HepG2 (cell line): ENCODE measurements around the gene SEMA4C. TPM values are rescaled to one million over a fixed set of nuclear protein-coding genes. Genes with fewer than 3 reads are reported as not detected.

Source experiments
- BCL6 ChIP-seq: IDR thresholded peaks from 2 replicates; pipeline ENCODE4 v1.6.1; 2016; ENCODE audit warnings: missing genetic modification reagents, missing compliant biosample characterization
- ETS1 ChIP-seq: sonication (generic); formaldehyde crosslinking; IDR thresholded peaks from 2 replicates; pipeline ENCODE4 v1.4.0; 2020; ENCODE audit warnings: missing genetic modification reagents
- FUBP1 ChIP-seq: sonication (generic); formaldehyde crosslinking; IDR thresholded peaks from 2 replicates; pipeline ENCODE4 v1.5.1; 2020; ENCODE audit warnings: missing genetic modification reagents, mild to moderate bottlenecking, borderline replicate concordance
- GABPB1 ChIP-seq: IDR thresholded peaks from 2 replicates; pipeline ENCODE4 v1.6.1; 2016; ENCODE audit warnings: mild to moderate bottlenecking, missing genetic modification reagents, moderate library complexity, missing compliant biosample characterization
- ISX ChIP-seq: sonication (generic); formaldehyde crosslinking; conservative IDR thresholded peaks from 2 replicates; pipeline ENCODE4 v1.5.0; 2020; ENCODE audit warnings: missing genetic modification reagents
- MXI1 ChIP-seq: IDR thresholded peaks from 3 replicates; pipeline ENCODE4 v1.6.1; 2012; ENCODE audit warnings: low read depth, low read length, inconsistent platforms, borderline replicate concordance
- NFAT5 ChIP-seq: sonication (generic); formaldehyde crosslinking; IDR thresholded peaks from 2 replicates; pipeline ENCODE4 v1.4.0; 2020; ENCODE audit warnings: missing genetic modification reagents
- NFE2L1 ChIP-seq: sonication (generic); formaldehyde crosslinking; IDR thresholded peaks from 2 replicates; pipeline ENCODE4 v1.4.0; 2020; ENCODE audit warnings: missing genetic modification reagents, mild to moderate bottlenecking, borderline replicate concordance
- SALL1 ChIP-seq: sonication (generic); formaldehyde crosslinking; IDR thresholded peaks from 2 replicates; pipeline ENCODE4 v1.8.0; 2022; ENCODE audit warnings: mild to moderate bottlenecking, missing genetic modification reagents
- TFDP1 ChIP-seq: IDR thresholded peaks from 2 replicates; pipeline ENCODE4 v1.6.1; 2016; ENCODE audit warnings: missing compliant biosample characterization, missing genetic modification reagents, borderline replicate concordance
- ZBTB43 ChIP-seq: sonication (generic); formaldehyde crosslinking; conservative IDR thresholded peaks from 2 replicates; pipeline ENCODE4 v1.4.0; 2020; ENCODE audit warnings: missing genetic modification reagents
- ZEB1 ChIP-seq: IDR thresholded peaks from 2 replicates; pipeline ENCODE4 v1.6.1; 2012; ENCODE audit warnings: mild to moderate bottlenecking, low read depth, inconsistent platforms; ENCODE audit not compliant: insufficient replicate concordance
- ZFP1 ChIP-seq: IDR thresholded peaks from 2 replicates; pipeline ENCODE4 v1.6.1; 2016
- ZNF17 ChIP-seq: sonication (generic); formaldehyde crosslinking; IDR thresholded peaks from 2 replicates; pipeline ENCODE4 v1.5.0; 2020; ENCODE audit warnings: mild to moderate bottlenecking, missing genetic modification reagents
- ZNF274 ChIP-seq: sonication (generic); formaldehyde crosslinking; IDR thresholded peaks from 2 replicates; pipeline ENCODE4 v1.5.1; 2020; ENCODE audit warnings: mild to moderate bottlenecking, missing genetic modification reagents
- ZNF644 ChIP-seq: IDR thresholded peaks from 2 replicates; pipeline ENCODE4 v1.6.1; 2016; ENCODE audit warnings: low read depth
- ZNF83 ChIP-seq: sonication (generic); formaldehyde crosslinking; IDR thresholded peaks from 2 replicates; pipeline ENCODE4 v1.4.0; 2020; ENCODE audit warnings: missing genetic modification reagents, mild to moderate bottlenecking, borderline replicate concordance
- polyA plus RNA-seq, 8 experiments: library from polyadenylated mRNA; depleted of rRNA in 3 of 8; stranded (reverse) in 7 of 8; unstranded in 1 of 8; fragments of >200 nt; fragmentation: Illumina TruSeq in 4 of 8; extraction: Trizol in 4 of 8; gene quantifications; 2 replicates each; pipeline versions ENCODE4 v1.2.1 to v1.2.3, GENCODE V29; 2011 to 2016; ENCODE audit warnings: low read depth in 4 of 8, missing spikeins in 1 of 8, mixed read lengths in 1 of 8; ENCODE audit not compliant: insufficient read depth in 1 of 8
- total RNA-seq, 5 experiments: library from RNA; depleted of rRNA; stranded (reverse); fragments of >200 nt; fragmentation: Illumina TruSeq; extraction: Trizol; gene quantifications; 2 replicates each; pipeline ENCODE4 v1.2.3, GENCODE V29; 2016; ENCODE audit warnings: low read depth in 1 of 5

The SEMA4C gene
- total and polyA plus RNA-seq, 2 of the 13 experiments (the other 11 are each of a cell fraction or from before 2014, with no cell fraction given), result 25.9 to 46.6 TPM

GRCh38 chr2:96816127-96816835, 53.6 kb downstream of the SEMA4C start, which contains the start of gene CNNM3 (continued):
- TF ChIP-seq NFAT5 (CRISPR knock-in tag), result peak; percentile 81
- no peak for TF ChIP-seq NFE2L1 (CRISPR knock-in tag)
- TF ChIP-seq ZNF644 (CRISPR knock-in tag), result no peak
- TF ChIP-seq MXI1, result peak; percentile 55; the same call in 1 of the 3 replicates
- TF ChIP-seq SALL1 (CRISPR knock-in tag), result peak; percentile 87
- TF ChIP-seq ZNF274 (CRISPR knock-in tag), result no peak
- no peak for TF ChIP-seq ZEB1
- TF ChIP-seq ZNF17 (CRISPR knock-in tag), result no peak
- TF ChIP-seq TFDP1, result peak; percentile 83; the same call in 1 of the 2 replicates
- no peak for TF ChIP-seq ISX (CRISPR knock-in tag)
- peak; percentile 59; the same call in 1 of the 2 replicates for TF ChIP-seq ETS1 (CRISPR knock-in tag)
- TF ChIP-seq ZFP1 (CRISPR knock-in tag), result no peak
- TF ChIP-seq ZNF83 (CRISPR knock-in tag), result peak; percentile 76; the same call in 1 of the 2 replicates
- TF ChIP-seq GABPB1 (CRISPR knock-in tag), result peak; percentile 84
- peak; percentile 22; the same call in 1 of the 2 replicates for TF ChIP-seq BCL6 (CRISPR knock-in tag)
- 0 out of 2 replicates have a peak, but pooled peaks have one; percentile 66 for TF ChIP-seq FUBP1
- no peak; the same call in 1 of the 2 replicates for TF ChIP-seq ZBTB43 (CRISPR knock-in tag)
